ENCODE data around the gene MINDY1. TPM values are rescaled to one million over a fixed set of nuclear protein-coding genes. Genes with fewer than 3 reads are reported as not detected.

The MINDY1 gene
- total and polyA plus RNA-seq, 2 donors (not counting 3 experiments of a cell fraction or from before 2014, with no cell fraction given): 12.0 to 15.4 TPM

- H2AFZ ChIP-seq (ENCODE audit: low read depth, low read length): no peak overlapping the region
- dilution Hi-C loops (cut with MboI; ENCODE audit: extremely low pct_ligation_motif_present, low sequenced_read_pairs) (no loop called here), intact Hi-C loops (cut with micrococcal nuclease) (no loop called here)
- DNase-seq (ENCODE audit: low read depth, low spot score) (no peak), FAIRE-seq (no peak)
- no peak overlapping the region for H3K4me2 ChIP-seq (ENCODE audit: insufficient read depth, low read length)
- ChIA-PET POLR2A (no interaction called here), CTCF (interaction anchor here (0.7 to 1.6 kb wide), 2 partner anchors 17 to 35 kb away, joined by 3 to 5 read pairs; partner anchors contain the start of gene C1orf56)
- no peaks in the 10 kb centered on the region for H3K9me1 ChIP-seq (replicated peaks; ENCODE audit: control insufficient read depth, extremely low read depth, insufficient read depth, low read length)
- H3K4me1 ChIP-seq (ENCODE audit: control insufficient read depth, extremely low read depth, insufficient read depth, low read length): peaks cover 8% of the 10 kb centered on the region
- H3K4me3 ChIP-seq (replicated peaks in 1 of 3; ENCODE audit: insufficient read depth in 1 of 3, low read depth in 1 of 3, low read length in 3 of 3): no peak overlapping the region
- TF ChIP-seq FOS (IDR thresholded peaks at IDR 0.05; ENCODE audit: borderline replicate concordance, insufficient read depth, low read length) (no peak), MYC (IDR thresholded peaks at IDR 0.05; ENCODE audit: low read depth, low read length) (no peak), GATA2 (IDR thresholded peaks at IDR 0.05; ENCODE audit: insufficient read depth, insufficient read length, low read depth, low read length) (no peak), EZH2 (IDR thresholded peaks at IDR 0.05; ENCODE audit: borderline replicate concordance, low read depth, low read length, severe bottlenecking) (no peak), POLR2A (IDR thresholded peaks at IDR 0.05; ENCODE audit: low read depth, low read length) (no peak)
- TF ChIP-seq, protein P1, sequence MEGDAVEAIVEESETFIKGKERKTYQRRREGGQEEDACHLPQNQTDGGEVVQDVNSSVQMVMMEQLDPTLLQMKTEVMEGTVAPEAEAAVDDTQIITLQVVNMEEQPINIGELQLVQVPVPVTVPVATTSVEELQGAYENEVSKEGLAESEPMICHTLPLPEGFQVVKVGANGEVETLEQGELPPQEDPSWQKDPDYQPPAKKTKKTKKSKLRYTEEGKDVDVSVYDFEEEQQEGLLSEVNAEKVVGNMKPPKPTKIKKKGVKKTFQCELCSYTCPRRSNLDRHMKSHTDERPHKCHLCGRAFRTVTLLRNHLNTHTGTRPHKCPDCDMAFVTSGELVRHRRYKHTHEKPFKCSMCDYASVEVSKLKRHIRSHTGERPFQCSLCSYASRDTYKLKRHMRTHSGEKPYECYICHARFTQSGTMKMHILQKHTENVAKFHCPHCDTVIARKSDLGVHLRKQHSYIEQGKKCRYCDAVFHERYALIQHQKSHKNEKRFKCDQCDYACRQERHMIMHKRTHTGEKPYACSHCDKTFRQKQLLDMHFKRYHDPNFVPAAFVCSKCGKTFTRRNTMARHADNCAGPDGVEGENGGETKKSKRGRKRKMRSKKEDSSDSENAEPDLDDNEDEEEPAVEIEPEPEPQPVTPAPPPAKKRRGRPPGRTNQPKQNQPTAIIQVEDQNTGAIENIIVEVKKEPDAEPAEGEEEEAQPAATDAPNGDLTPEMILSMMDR (IDR thresholded peaks at IDR 0.05; ENCODE audit: extremely low read depth in 1 of 2, insufficient read depth in 1 of 2, low read depth in 1 of 2, low read length in 2 of 2): no peak
- TF ChIP-seq, protein P2, sequence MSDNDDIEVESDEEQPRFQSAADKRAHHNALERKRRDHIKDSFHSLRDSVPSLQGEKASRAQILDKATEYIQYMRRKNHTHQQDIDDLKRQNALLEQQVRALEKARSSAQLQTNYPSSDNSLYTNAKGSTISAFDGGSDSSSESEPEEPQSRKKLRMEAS (IDR thresholded peaks at IDR 0.05; ENCODE audit: insufficient read depth, insufficient read length): no peak
- no peak overlapping the region for H3K9ac ChIP-seq (replicated peaks; ENCODE audit: extremely low read depth, insufficient read depth, low read length)
- no peaks in the 10 kb centered on the region for H3K36me3 ChIP-seq (ENCODE audit: control insufficient read depth in 2 of 2, extremely low read depth in 1 of 2, insufficient read depth in 2 of 2, low read length in 2 of 2)
- no TSS peak for BruUV-seq (replicated peaks)
- H3K79me2 ChIP-seq (ENCODE audit: control insufficient read depth, insufficient read depth, low read length): no peaks in the 10 kb centered on the region
- no peaks in the 10 kb centered on the region for H4K20me1 ChIP-seq (replicated peaks; ENCODE audit: control insufficient read depth, extremely low read depth, insufficient read depth, low read length)
- H3K27ac ChIP-seq (ENCODE audit: insufficient read depth, low read depth, low read length): no peak overlapping the region
- no peaks in the 10 kb centered on the region for H3K9me3 ChIP-seq (replicated peaks; ENCODE audit: control insufficient read depth, insufficient read depth, low read length)
- no peaks in the 10 kb centered on the region for H3K27me3 ChIP-seq (ENCODE audit: control insufficient read depth in 2 of 2, insufficient read depth in 2 of 2, low read length in 2 of 2)
Observed at GRCh38 chr1:151012684-151013471, 6.2 kb upstream of the MINDY1 start.

Measured in endothelial cell of umbilical vein (primary cell).